CD4-positive, CD25-positive, alpha-beta regulatory T cell (primary cell): Measurements from ENCODE around the gene ATP13A3. TPM values are rescaled to one million over a fixed set of nuclear protein-coding genes. Genes with fewer than 3 reads are reported as not detected.

Experiments used
- ATAC-seq, 2 donors: fragments of 150-1000 bp; cut with Tn5 transposase; one replicate each; pipeline ENCODE4 v1.10.0; 2021; ENCODE audit warnings: low read depth in 2 of 2, moderate number of reproducible peaks in 2 of 2, moderate library complexity in 1 of 2
- DNase-seq, 3 donors: peaks; one replicate each; pipeline versions ENCODE4 v3.0.0 to v3.0.0-alpha.2; 2012 to 2022; ENCODE audit warnings: mixed read lengths in 1 of 3
- H3K27ac ChIP-seq: one replicate; pipeline ENCODE4 v1.7.0; 2013; ENCODE audit warnings: mild to moderate bottlenecking, low read length; ENCODE audit not compliant: insufficient read depth, poor library complexity, severe bottlenecking
- H3K27me3 ChIP-seq: one replicate; pipeline ENCODE4 v1.7.0; 2013; ENCODE audit warnings: low read length; ENCODE audit not compliant: control insufficient read depth, insufficient read depth
- H3K36me3 ChIP-seq: one replicate; pipeline ENCODE4 v1.7.0; 2013; ENCODE audit warnings: mild to moderate bottlenecking, low read length, moderate library complexity; ENCODE audit not compliant: control insufficient read depth, insufficient read depth
- H3K4me1 ChIP-seq: 2 replicates; pipeline ENCODE4 v1.7.0; 2013; ENCODE audit warnings: mild to moderate bottlenecking, low read length; ENCODE audit not compliant: insufficient read depth, control insufficient read depth, poor library complexity, severe bottlenecking
- H3K4me3 ChIP-seq: one replicate; pipeline ENCODE4 v1.7.0; 2013; ENCODE audit warnings: low read depth, mild to moderate bottlenecking, low read length, moderate library complexity
- H3K9me3 ChIP-seq, 2 experiments: 1 replicate in 1 of 2; 2 replicates in 1 of 2; pipeline ENCODE4 v1.7.0; 2013; ENCODE audit warnings: low read length in 2 of 2, mild to moderate bottlenecking in 1 of 2, moderate library complexity in 1 of 2; ENCODE audit not compliant: control insufficient read depth in 2 of 2
- H3K27ac Mint-ChIP-seq, 3 donors: one replicate each; pipeline ENCODE4 v1.8.0; 2020 to 2022; ENCODE audit warnings: mild to moderate bottlenecking in 3 of 3, mixed read lengths in 3 of 3, moderate library complexity in 2 of 3
- H3K27me3 Mint-ChIP-seq: one replicate; pipeline ENCODE4 v1.8.0; 2022; ENCODE audit warnings: mild to moderate bottlenecking, mixed read lengths
- H3K36me3 Mint-ChIP-seq: one replicate; pipeline ENCODE4 v1.8.0; 2020; ENCODE audit warnings: mixed read lengths
- H3K4me1 Mint-ChIP-seq, 4 donors: one replicate each; pipeline ENCODE4 v1.8.0; 2020 to 2022; ENCODE audit warnings: mixed read lengths in 4 of 4, mild to moderate bottlenecking in 1 of 4
- H3K4me3 Mint-ChIP-seq, 4 donors: one replicate each; pipeline ENCODE4 v1.8.0; 2020 to 2022; ENCODE audit warnings: mild to moderate bottlenecking in 4 of 4, mixed read lengths in 4 of 4, moderate library complexity in 3 of 4
- H3K9me3 Mint-ChIP-seq, 7 donors: one replicate each; pipeline ENCODE4 v1.8.0; 2020 to 2022; ENCODE audit warnings: mixed read lengths in 7 of 7, mild to moderate bottlenecking in 3 of 7, moderate library complexity in 2 of 7
- polyA plus RNA-seq, 4 donors: library from polyadenylated mRNA; unstranded; fragments of 300-500 nt; fragmentation: Illumina TruSeq; gene quantifications; one replicate each; pipeline ENCODE4 v1.2.3, GENCODE V29; 2021
- total RNA-seq: library from RNA; stranded (reverse); gene quantifications from one replicate; pipeline ENCODE4 v1.2.3, GENCODE V29; 2022

The ATP13A3 gene
- total and polyA plus RNA-seq, 5 donors from 2014 or later, result 8.6 to 114 (median 16.0) TPM

GRCh38 chr3:194489736-194490612 lies 3.2 kb upstream of the ATP13A3 start:
- Histone ChIP-seq H3K27me3 (no peaks in the 10 kb centered on the region), H3K4me3 (no peak overlapping the region), H3K36me3 (no peaks in the 10 kb centered on the region), H3K27ac (peak overlapping the region; percentile 43), H3K4me1 (peaks cover 32% of the 10 kb centered on the region), H3K9me3 (no peaks in the 10 kb centered on the region)
- no peaks in the 10 kb centered on the region for H3K9me3 Mint-ChIP-seq
- H3K36me3 Mint-ChIP-seq, result peaks cover 5% of the 10 kb centered on the region
- peaks cover 24 to 59% (median 44%) of the 10 kb centered on the region in 4 donors for H3K4me1 Mint-ChIP-seq
- no peak for ATAC-seq
- DNase-seq, result peak in 1 of 3 donors; percentile 83
- H3K27me3 Mint-ChIP-seq, result peaks cover 11% of the 10 kb centered on the region
- H3K27ac Mint-ChIP-seq, result peak overlapping the region; percentile 7 to 91 (median 8)
- H3K4me3 Mint-ChIP-seq, result peak overlapping the region; percentile 41 to 82 (median 52)

GRCh38 chr3:194488055-194488742 lies 1.4 kb upstream of the ATP13A3 start:
- Histone ChIP-seq H3K36me3 (no peaks in the 10 kb centered on the region), H3K4me3 (peak overlapping the region; percentile 95), H3K27ac (peak overlapping the region; percentile 83), H3K4me1 (peaks cover 42% of the 10 kb centered on the region), H3K27me3 (no peaks in the 10 kb centered on the region), H3K9me3 (no peaks in the 10 kb centered on the region)
- Mint-ChIP-seq H3K27me3 (peaks cover 11% of the 10 kb centered on the region), H3K4me3 (peak overlapping the region; percentile 93 to 99 (median 96)), H3K36me3 (peaks cover 5% of the 10 kb centered on the region), H3K9me3 (no peaks in the 10 kb centered on the region), H3K4me1 (peaks cover 17 to 63% (median 43%) of the 10 kb centered on the region in 4 donors), H3K27ac (peak overlapping the region; percentile 82 to 97 (median 94))
- ATAC-seq (no peak), DNase-seq (peak in 2 of 3 donors; percentile 26 to 84)

- peaks cover 11% of the 10 kb centered on the region for H3K27me3 Mint-ChIP-seq
- H3K4me3 Mint-ChIP-seq, result peak overlapping the region; percentile 93 to 99 (median 96)
Observed at GRCh38 chr3:194487289-194488054, 670 bp upstream of the ATP13A3 start.

GRCh38 chr3:194485881-194486539 lies 792 bp downstream of the ATP13A3 start:
- H3K36me3 ChIP-seq, result no peaks in the 10 kb centered on the region

More at GRCh38 chr3:194487289-194488054, 670 bp upstream of the ATP13A3 start:
- H3K36me3 Mint-ChIP-seq, result peaks cover 5% of the 10 kb centered on the region
- DNase-seq (peak in 2 of 3 donors; percentile 25 to 58), ATAC-seq (peak in 1 of 2 donors; percentile 1)
- H3K4me3 ChIP-seq, result peak overlapping the region; percentile 95
- H3K9me3 ChIP-seq, result no peaks in the 10 kb centered on the region
- H3K9me3 Mint-ChIP-seq, result no peaks in the 10 kb centered on the region
- H3K27ac Mint-ChIP-seq, result peak overlapping the region; percentile 92 to 97 (median 94)
- peak overlapping the region; percentile 83 for H3K27ac ChIP-seq
- H3K27me3 ChIP-seq, result no peaks in the 10 kb centered on the region
- H3K4me1 Mint-ChIP-seq, result peaks cover 18 to 65% (median 45%) of the 10 kb centered on the region in 4 donors
- no peaks in the 10 kb centered on the region for H3K36me3 ChIP-seq
- peaks cover 42% of the 10 kb centered on the region for H3K4me1 ChIP-seq

GRCh38 chr3:194485468-194485880 lies 1.3 kb downstream of the ATP13A3 start:
- Mint-ChIP-seq H3K9me3 (no peaks in the 10 kb centered on the region), H3K4me3 (peak overlapping the region; percentile 92 to 97 (median 94)), H3K36me3 (peaks cover 4% of the 10 kb centered on the region), H3K4me1 (peaks cover 32 to 79% (median 54%) of the 10 kb centered on the region in 4 donors), H3K27ac (peak overlapping the region; percentile 94 to 97 (median 97)), H3K27me3 (peaks cover 11% of the 10 kb centered on the region)
- Histone ChIP-seq H3K36me3 (no peaks in the 10 kb centered on the region), H3K9me3 (no peaks in the 10 kb centered on the region), H3K4me1 (peaks cover 50% of the 10 kb centered on the region), H3K4me3 (peak overlapping the region; percentile 88), H3K27me3 (no peaks in the 10 kb centered on the region), H3K27ac (peak overlapping the region; percentile 83)
- ATAC-seq (no peak), DNase-seq (peak in 2 of 3 donors; percentile 34 to 43)

More at GRCh38 chr3:194485881-194486539, 792 bp downstream of the ATP13A3 start:
- DNase-seq (peak; percentile 48 to 57 (median 48)), ATAC-seq (peak; percentile 10 to 22)
- Histone ChIP-seq H3K4me3 (peak overlapping the region; percentile 88), H3K9me3 (no peaks in the 10 kb centered on the region), H3K27ac (peak overlapping the region; percentile 83), H3K4me1 (peaks cover 48% of the 10 kb centered on the region), H3K27me3 (no peaks in the 10 kb centered on the region)
- Mint-ChIP-seq H3K27ac (peak overlapping the region; percentile 94 to 97 (median 97)), H3K36me3 (peaks cover 4% of the 10 kb centered on the region), H3K4me1 (peaks cover 31 to 79% (median 53%) of the 10 kb centered on the region in 4 donors), H3K27me3 (peaks cover 11% of the 10 kb centered on the region), H3K9me3 (no peaks in the 10 kb centered on the region), H3K4me3 (peak overlapping the region; percentile 92 to 97 (median 94))

- H3K4me3 ChIP-seq, result peak overlapping the region; percentile 88
- peaks cover 11% of the 10 kb centered on the region for H3K27me3 Mint-ChIP-seq
- no peaks in the 10 kb centered on the region for H3K9me3 ChIP-seq
- ATAC-seq, result no peak
- peak overlapping the region in 2 of 3 donors; percentile 75 to 94 for H3K27ac Mint-ChIP-seq
- peaks cover 50% of the 10 kb centered on the region for H3K4me1 ChIP-seq
- H3K27ac ChIP-seq, result peak overlapping the region; percentile 83
- no peaks in the 10 kb centered on the region for H3K36me3 ChIP-seq
- no peaks in the 10 kb centered on the region for H3K27me3 ChIP-seq
- peak overlapping the region; percentile 92 to 97 (median 94) for H3K4me3 Mint-ChIP-seq
- peaks cover 39 to 79% (median 54%) of the 10 kb centered on the region in 4 donors for H3K4me1 Mint-ChIP-seq
- peaks cover 4% of the 10 kb centered on the region for H3K36me3 Mint-ChIP-seq
- no peak for DNase-seq
- H3K9me3 Mint-ChIP-seq, result no peaks in the 10 kb centered on the region
Observed at GRCh38 chr3:194484614-194485013, 2.2 kb downstream of the ATP13A3 start.
